ENCODE data around the gene GDPD5.

GDPD5 gene

GRCh38 chr11:75514596-75514995 is 11.1 kb downstream of the GDPD5 start:
- no peak for ATAC-seq

- ATAC-seq = no peak
Observed at GRCh38 chr11:75513250-75513649, 12.5 kb downstream of the GDPD5 start.

- ATAC-seq = no peak
Observed at GRCh38 chr11:75510723-75511019, 15.1 kb downstream of the GDPD5 start.

GRCh38 chr11:75510004-75510722 is 15.6 kb downstream of the GDPD5 start:
- no peak for ATAC-seq

- ATAC-seq = no peak
Observed at GRCh38 chr11:75509020-75509720, 16.6 kb downstream of the GDPD5 start.

- ATAC-seq = peak; percentile 72 to 85
Observed at GRCh38 chr11:75508051-75508561, 17.6 kb downstream of the GDPD5 start.

- ATAC-seq = no peak
Observed at GRCh38 chr11:75507571-75507970, 18.2 kb downstream of the GDPD5 start.

- no peak for ATAC-seq
Observed at GRCh38 chr11:75506827-75507226, 18.9 kb downstream of the GDPD5 start.

- ATAC-seq = no peak
Observed at GRCh38 chr11:75505916-75506692, 19.6 kb downstream of the GDPD5 start.

- no peak for ATAC-seq
Observed at GRCh38 chr11:75504501-75504900, 21.2 kb downstream of the GDPD5 start.

- ATAC-seq = no peak
Observed at GRCh38 chr11:75503531-75504099, 22.1 kb downstream of the GDPD5 start.

- no peak for ATAC-seq
Observed at GRCh38 chr11:75502138-75502537, 23.6 kb downstream of the GDPD5 start.

- ATAC-seq = no peak
Observed at GRCh38 chr11:75500742-75501141, 25.0 kb downstream of the GDPD5 start.

GRCh38 chr11:75499423-75500190 is 26.1 kb downstream of the GDPD5 start:
- ATAC-seq = no peak

GRCh38 chr11:75498556-75499255 is 27.0 kb downstream of the GDPD5 start:
- no peak for ATAC-seq

- ATAC-seq = no peak
Observed at GRCh38 chr11:75497788-75498409, 27.8 kb downstream of the GDPD5 start.

GRCh38 chr11:75496305-75496752 is 29.4 kb downstream of the GDPD5 start:
- no peak for ATAC-seq

GRCh38 chr11:75495749-75496304 is 29.9 kb downstream of the GDPD5 start:
- no peak for ATAC-seq

GRCh38 chr11:75493626-75494025 is 32.1 kb downstream of the GDPD5 start:
- ATAC-seq = no peak

GRCh38 chr11:75492181-75492820 is 33.4 kb downstream of the GDPD5 start:
- ATAC-seq = peak; percentile 91 to 93
